ENCODE data around the gene HSD17B4. TPM values are rescaled to one million over a fixed set of nuclear protein-coding genes. Genes with fewer than 3 reads are reported as not detected.
A peak's percentile ranks its signal among the peaks of the same experiment; 100 is the strongest.

Gene HSD17B4
- total and polyA plus RNA-seq, 2 experiments from 2014 or later, result 326 to 332 TPM

DNA sequence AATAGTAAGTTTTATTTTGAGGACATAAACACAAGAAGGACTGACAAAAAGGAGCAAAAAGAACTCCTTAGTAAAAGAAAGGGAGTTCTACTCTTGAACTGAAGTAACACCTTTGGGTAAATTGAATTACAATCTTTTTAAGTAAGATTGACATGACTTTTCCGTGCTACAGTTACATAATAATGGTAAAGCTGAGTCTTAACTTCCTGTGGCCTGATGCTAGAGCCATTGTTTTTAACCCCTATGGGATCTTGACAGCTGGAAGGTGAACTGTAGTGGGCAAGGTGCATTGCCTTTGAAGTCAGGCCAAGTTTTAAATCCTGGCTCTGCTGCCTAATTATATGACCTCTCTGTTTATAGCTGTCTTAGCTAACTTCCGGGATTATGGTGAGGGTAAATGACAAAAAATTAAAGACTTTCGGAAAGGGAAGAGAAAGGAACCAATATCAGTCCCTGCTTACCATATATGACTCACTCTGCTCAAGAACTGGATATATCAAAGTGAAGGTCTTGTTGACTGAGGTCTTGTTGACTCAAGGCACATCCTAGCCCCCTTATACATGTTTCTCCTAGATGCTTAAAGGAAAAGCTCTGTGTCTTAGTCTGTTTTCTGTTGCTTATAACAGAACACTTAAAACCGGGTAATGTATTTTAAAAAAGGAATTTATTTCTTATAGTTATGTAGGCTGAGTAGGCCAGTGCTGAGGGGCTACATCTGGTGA, 6.8 kb downstream of the HSD17B4 start:
- ATAC-seq (peak; percentile 92), DNase-seq (ENCODE audit: low spot score) (peak; percentile 75)
- no peak for TF ChIP-seq STAT1 (IDR thresholded peaks at IDR 0.05; ENCODE audit: unreplicated experiment)
- peak; percentile 49; the same call in 1 of the 2 replicates for TF ChIP-seq ETS1 (IDR thresholded peaks at IDR 0.05)
- TF ChIP-seq ZNF331 (CRISPR knock-in tag; IDR thresholded peaks at IDR 0.05; ENCODE audit: low read depth), result no peak
- TF ChIP-seq ZNF462 (CRISPR knock-in tag; IDR thresholded peaks at IDR 0.05), result peak; percentile 76
- TF ChIP-seq ZNF114 (CRISPR knock-in tag; IDR thresholded peaks at IDR 0.05), result no peak
- TF ChIP-seq, protein P1, sequence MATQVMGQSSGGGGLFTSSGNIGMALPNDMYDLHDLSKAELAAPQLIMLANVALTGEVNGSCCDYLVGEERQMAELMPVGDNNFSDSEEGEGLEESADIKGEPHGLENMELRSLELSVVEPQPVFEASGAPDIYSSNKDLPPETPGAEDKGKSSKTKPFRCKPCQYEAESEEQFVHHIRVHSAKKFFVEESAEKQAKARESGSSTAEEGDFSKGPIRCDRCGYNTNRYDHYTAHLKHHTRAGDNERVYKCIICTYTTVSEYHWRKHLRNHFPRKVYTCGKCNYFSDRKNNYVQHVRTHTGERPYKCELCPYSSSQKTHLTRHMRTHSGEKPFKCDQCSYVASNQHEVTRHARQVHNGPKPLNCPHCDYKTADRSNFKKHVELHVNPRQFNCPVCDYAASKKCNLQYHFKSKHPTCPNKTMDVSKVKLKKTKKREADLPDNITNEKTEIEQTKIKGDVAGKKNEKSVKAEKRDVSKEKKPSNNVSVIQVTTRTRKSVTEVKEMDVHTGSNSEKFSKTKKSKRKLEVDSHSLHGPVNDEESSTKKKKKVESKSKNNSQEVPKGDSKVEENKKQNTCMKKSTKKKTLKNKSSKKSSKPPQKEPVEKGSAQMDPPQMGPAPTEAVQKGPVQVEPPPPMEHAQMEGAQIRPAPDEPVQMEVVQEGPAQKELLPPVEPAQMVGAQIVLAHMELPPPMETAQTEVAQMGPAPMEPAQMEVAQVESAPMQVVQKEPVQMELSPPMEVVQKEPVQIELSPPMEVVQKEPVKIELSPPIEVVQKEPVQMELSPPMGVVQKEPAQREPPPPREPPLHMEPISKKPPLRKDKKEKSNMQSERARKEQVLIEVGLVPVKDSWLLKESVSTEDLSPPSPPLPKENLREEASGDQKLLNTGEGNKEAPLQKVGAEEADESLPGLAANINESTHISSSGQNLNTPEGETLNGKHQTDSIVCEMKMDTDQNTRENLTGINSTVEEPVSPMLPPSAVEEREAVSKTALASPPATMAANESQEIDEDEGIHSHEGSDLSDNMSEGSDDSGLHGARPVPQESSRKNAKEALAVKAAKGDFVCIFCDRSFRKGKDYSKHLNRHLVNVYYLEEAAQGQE (IDR thresholded peaks at IDR 0.05; ENCODE audit: unreplicated experiment), result no peak
- TF ChIP-seq POLR2AphosphoS5 (IDR thresholded peaks at IDR 0.05; ENCODE audit: low read depth), result no peak
- peak; percentile 96 for TF ChIP-seq NANOG (IDR thresholded peaks at IDR 0.05; ENCODE audit: borderline replicate concordance)
- TF ChIP-seq CTCF (conservative IDR thresholded peaks at IDR 0.05; ENCODE audit: low read depth in 2 of 2), result no peak
- no peak for TF ChIP-seq JUNB (IDR thresholded peaks at IDR 0.05; ENCODE audit: unreplicated experiment)
- 0 out of 2 replicates have a peak, but pooled peaks have one; percentile 13 for TF ChIP-seq CREB1 (CRISPR knock-in tag; IDR thresholded peaks at IDR 0.05; ENCODE audit: low read depth)
- TF ChIP-seq EZH2 (IDR thresholded peaks at IDR 0.05; ENCODE audit: low read depth, unreplicated experiment), result no peak
- TF ChIP-seq EZH2phosphoT487 (IDR thresholded peaks at IDR 0.05; ENCODE audit: unreplicated experiment), result no peak
- Histone ChIP-seq H4K20me1 (replicated peaks; ENCODE audit: insufficient read depth) (no peaks in the 10 kb centered on the region), H3K9me2 (ENCODE audit: insufficient read depth) (no peaks in the 10 kb centered on the region), H3K36me3 (ENCODE audit: insufficient read depth) (no peaks in the 10 kb centered on the region), H3F3A (replicated peaks; ENCODE audit: low read depth) (0 out of 2 replicates have a peak, but pooled peaks cover 5% of the 10 kb centered on the region), H3K27me3 (ENCODE audit: insufficient read depth) (no peaks in the 10 kb centered on the region), H3K4me2 (peak overlapping the region; percentile 4; the same call in 1 of the 2 replicates), H3K4me1 (ENCODE audit: insufficient read depth) (peaks cover 57% of the 10 kb centered on the region), H3K27ac (ENCODE audit: low read depth) (peak overlapping the region; percentile 48), H3K79me2 (replicated peaks; ENCODE audit: insufficient read depth) (peaks cover 87% of the 10 kb centered on the region), H2AFZ (no peak overlapping the region), H3K4me3 (no peak overlapping the region)
- Mint-ChIP-seq H3K27ac (peak overlapping the region; percentile 23), H3K36me3 (ENCODE audit: low read depth) (peaks cover 37% of the 10 kb centered on the region), H3K27me3 (ENCODE audit: insufficient read depth, low read depth, poor library complexity) (no peaks in the 10 kb centered on the region), H3K9me3 (no peaks in the 10 kb centered on the region), H3K4me3 (peak overlapping the region; percentile 11), H3K4me1 (peaks cover 60% of the 10 kb centered on the region)
